HEK293T (cell line): ENCODE results near the gene GOLIM4.

Source experiments
- CTCF ChIA-PET: fragments of 350-600 bp; formaldehyde crosslinking; extraction: SDS; loops from one replicate; lab custom pipeline; 2021; ENCODE audit warnings: antibody characterized with exemption, inconsistent platforms; lab: Yijun Ruan, JAX
- POLR2A ChIA-PET: fragments of 350-600 bp; formaldehyde crosslinking; extraction: SDS; loops from one replicate; lab custom pipeline; 2020; ENCODE audit warnings: antibody characterized with exemption, inconsistent platforms; lab: Yijun Ruan, JAX
- DNase-seq: peaks from one replicate; pipeline ENCODE4 v3.0.0; 2012; ENCODE audit warnings: mixed read lengths; ENCODE audit errors: extremely low spot score
- ARNT ChIP-seq: fragments of 450-650 bp; IDR thresholded peaks from 2 replicates; pipeline ENCODE4 v1.6.1; 2017; ENCODE audit warnings: mild to moderate bottlenecking
- BHLHE40 ChIP-seq: fragments of 450-650 bp; IDR thresholded peaks from 2 replicates; pipeline ENCODE4 v1.6.1; 2016; ENCODE audit warnings: mild to moderate bottlenecking, moderate library complexity, borderline replicate concordance
- CTBP1 ChIP-seq: fragments of 450-650 bp; IDR thresholded peaks from 2 replicates; pipeline ENCODE4 v1.6.1; 2016; ENCODE audit warnings: borderline replicate concordance
- ELF4 ChIP-seq: fragments of 450-650 bp; IDR thresholded peaks from 2 replicates; pipeline ENCODE4 v1.6.1; 2017; ENCODE audit warnings: antibody characterized with exemption
- FOXA1 ChIP-seq: fragments of 450-650 bp; IDR thresholded peaks from 2 replicates; pipeline ENCODE4 v1.6.1; 2016; ENCODE audit warnings: mild to moderate bottlenecking
- FOXK2 ChIP-seq: fragments of 450-650 bp; IDR thresholded peaks from 2 replicates; pipeline ENCODE4 v1.6.1; 2016; ENCODE audit warnings: mild to moderate bottlenecking
- FOXM1 ChIP-seq: fragments of 450-650 bp; IDR thresholded peaks from 2 replicates; pipeline ENCODE4 v1.6.1; 2017; ENCODE audit warnings: mild to moderate bottlenecking, borderline replicate concordance
- HDGF ChIP-seq: fragments of 450-650 bp; IDR thresholded peaks from 2 replicates; pipeline ENCODE4 v1.6.1; 2017; ENCODE audit warnings: antibody characterized with exemption, borderline replicate concordance
- L3MBTL2 ChIP-seq: fragments of 450-650 bp; conservative IDR thresholded peaks from 2 replicates; pipeline ENCODE4 v1.6.1; 2016; ENCODE audit warnings: mild to moderate bottlenecking
- LEF1 ChIP-seq: fragments of 450-650 bp; IDR thresholded peaks from 2 replicates; pipeline ENCODE4 v1.6.1; 2017; ENCODE audit warnings: mild to moderate bottlenecking, borderline replicate concordance
- NFRKB ChIP-seq: fragments of 450-650 bp; IDR thresholded peaks from 2 replicates; pipeline ENCODE4 v1.6.1; 2016; ENCODE audit warnings: mild to moderate bottlenecking, moderate library complexity
- SP1 ChIP-seq: fragments of 450-650 bp; IDR thresholded peaks from 2 replicates; pipeline ENCODE4 v1.6.1; 2017
- SUZ12 ChIP-seq: fragments of 450-650 bp; IDR thresholded peaks from 2 replicates; pipeline ENCODE4 v1.6.1; 2016; ENCODE audit warnings: mild to moderate bottlenecking
- TARDBP ChIP-seq: fragments of 450-650 bp; IDR thresholded peaks from 2 replicates; pipeline ENCODE4 v1.6.1; 2016
- ZNF384 ChIP-seq: fragments of 450-650 bp; IDR thresholded peaks from 2 replicates; pipeline ENCODE4 v1.6.1; 2016
- TF ChIP-seq, protein P1 (sequence below): fragments of 450-650 bp; IDR thresholded peaks from 2 replicates; pipeline ENCODE4 v1.6.1; 2016

Gene GOLIM4

DNA sequence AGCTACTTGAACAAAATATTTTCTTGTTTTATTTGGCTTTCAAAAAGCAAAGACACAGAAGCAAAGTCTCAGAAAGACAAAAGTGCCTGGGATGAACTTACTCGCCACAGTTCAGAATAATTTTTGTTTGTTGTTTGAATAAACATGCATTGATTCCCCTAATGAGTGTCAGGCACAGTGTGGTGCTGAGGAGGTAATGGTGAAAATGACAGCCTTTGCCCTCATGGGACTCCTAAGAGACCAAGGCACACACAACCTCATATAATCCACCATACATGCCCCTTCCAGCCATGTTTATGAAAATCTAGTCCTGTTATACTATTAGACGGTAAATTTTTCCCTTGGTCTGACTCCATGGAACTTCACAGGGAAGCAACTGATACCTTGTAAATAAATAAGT lies 2.5 kb downstream of the GOLIM4 start:
- CTCF ChIA-PET = no interaction called here
- TF ChIP-seq TARDBP (no peak), CTBP1 (no peak), SP1 (no peak), FOXA1 (no peak), FOXM1 (no peak), SUZ12 (no peak), LEF1 (no peak), NFRKB (no peak), ELF4 (no peak), HDGF (no peak), FOXK2 (no peak)
- TF ChIP-seq, protein P1, sequence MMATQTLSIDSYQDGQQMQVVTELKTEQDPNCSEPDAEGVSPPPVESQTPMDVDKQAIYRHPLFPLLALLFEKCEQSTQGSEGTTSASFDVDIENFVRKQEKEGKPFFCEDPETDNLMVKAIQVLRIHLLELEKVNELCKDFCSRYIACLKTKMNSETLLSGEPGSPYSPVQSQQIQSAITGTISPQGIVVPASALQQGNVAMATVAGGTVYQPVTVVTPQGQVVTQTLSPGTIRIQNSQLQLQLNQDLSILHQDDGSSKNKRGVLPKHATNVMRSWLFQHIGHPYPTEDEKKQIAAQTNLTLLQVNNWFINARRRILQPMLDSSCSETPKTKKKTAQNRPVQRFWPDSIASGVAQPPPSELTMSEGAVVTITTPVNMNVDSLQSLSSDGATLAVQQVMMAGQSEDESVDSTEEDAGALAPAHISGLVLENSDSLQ = no peak
- DNase-seq = no peak
- POLR2A ChIA-PET = no interaction called here

DNA sequence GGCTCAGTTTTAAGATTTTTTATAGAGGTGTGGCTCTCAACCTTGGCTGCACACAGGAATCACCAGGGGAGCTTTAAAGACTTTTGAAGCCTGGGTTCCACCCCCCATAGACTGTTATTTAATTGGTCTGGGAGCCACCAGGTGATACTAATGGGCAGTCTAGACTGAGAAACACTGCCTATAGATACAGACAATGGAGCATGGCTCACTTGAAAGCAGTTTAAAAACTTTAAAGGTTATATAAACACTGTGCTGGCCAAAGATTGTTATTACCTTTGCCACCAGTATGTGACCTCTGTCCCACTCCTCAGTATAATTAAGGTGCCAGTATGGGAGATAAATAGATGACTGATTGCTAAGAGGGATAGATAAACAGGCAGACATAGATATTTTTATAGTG lies 3.8 kb downstream of the GOLIM4 start:
- DNase-seq = peak; percentile 21
- TF ChIP-seq, protein P1 = peak; percentile 72
- TF ChIP-seq FOXM1 (no peak), HDGF (no peak), TARDBP (no peak), ARNT (no peak), ZNF384 (no peak), CTBP1 (no peak)
- ChIA-PET CTCF (no interaction called here), POLR2A (no interaction called here)

DNA sequence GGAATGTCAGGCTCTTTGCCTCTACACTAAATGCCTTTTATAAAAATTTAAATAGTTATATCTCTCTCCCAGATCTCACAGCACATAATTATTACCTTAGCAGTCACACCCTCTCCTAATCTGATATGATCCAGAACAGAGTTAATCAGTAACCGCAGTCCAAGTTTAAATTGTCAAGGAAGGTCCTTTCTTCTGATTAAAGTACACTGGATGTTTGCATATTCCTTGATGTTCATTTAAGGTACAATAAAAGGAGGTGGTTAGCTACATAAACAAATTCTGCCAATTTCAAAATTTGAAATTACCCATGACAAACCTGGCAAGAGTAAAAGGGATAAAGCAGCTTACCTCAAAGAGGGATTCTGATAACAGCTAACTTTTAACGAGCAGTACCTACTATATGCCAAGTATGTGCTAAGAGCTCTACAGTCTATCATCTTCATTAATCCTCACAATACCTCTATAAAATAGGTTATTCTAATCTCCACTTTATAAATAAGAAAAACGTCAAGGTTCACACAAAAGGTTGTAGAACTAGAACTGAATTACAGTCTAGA lies 4.3 kb downstream of the GOLIM4 start:
- DNase-seq = no peak
- CTCF ChIA-PET = no interaction called here
- TF ChIP-seq LEF1 (no peak), SUZ12 (no peak), SP1 (no peak), TARDBP (no peak), FOXK2 (no peak), CTBP1 (no peak), NFRKB (no peak), ZNF384 (no peak), L3MBTL2 (no peak), HDGF (no peak), BHLHE40 (no peak), FOXM1 (no peak), FOXA1 (no peak), ARNT (no peak), ELF4 (no peak)
- TF ChIP-seq, protein P1 = no peak
- POLR2A ChIA-PET = no interaction called here

DNA sequence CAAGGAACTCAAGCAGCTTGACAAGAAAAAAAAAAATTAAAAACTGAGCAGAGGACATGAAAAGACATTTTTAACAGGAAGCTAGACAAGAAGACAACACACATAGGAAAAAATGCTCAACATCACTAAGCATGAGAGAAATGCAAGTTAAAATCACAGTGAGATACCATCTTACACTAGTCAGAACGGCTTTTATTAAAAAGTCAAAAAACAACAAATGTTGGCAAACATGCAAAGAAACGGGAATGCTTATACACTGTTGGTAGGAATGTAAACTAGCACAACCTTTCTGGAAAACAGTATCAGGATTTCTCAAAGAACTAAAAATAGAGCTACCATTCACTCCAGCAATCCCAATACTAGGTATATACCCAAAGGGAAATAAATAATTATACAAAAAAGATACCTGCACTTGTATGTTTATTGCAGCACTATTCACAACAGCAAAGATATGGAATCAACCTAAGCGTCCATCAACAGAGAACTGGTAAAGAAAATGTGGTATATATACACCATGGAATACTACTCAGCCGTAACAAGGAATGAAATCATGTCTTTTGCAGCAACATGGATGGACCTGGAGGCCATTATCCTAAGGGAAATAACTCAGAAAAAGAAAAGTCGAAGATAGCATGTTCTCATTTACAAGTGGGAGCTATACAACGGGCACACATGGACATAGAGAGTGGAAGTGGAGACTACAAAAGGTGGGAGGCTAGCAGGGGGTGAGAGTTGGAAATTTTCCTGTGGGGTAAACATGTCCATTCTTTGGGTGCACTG lies 5.2 kb downstream of the GOLIM4 start:
- no peak for DNase-seq
- POLR2A ChIA-PET = no interaction called here
- CTCF ChIA-PET = interaction anchor here (2.4 kb wide), 1 partner anchor 10 kb away, joined by 6 read pairs; no protein-coding TSS in a partner anchor
- TF ChIP-seq FOXA1 = no peak
- TF ChIP-seq, protein P1 = no peak
- no peak for TF ChIP-seq LEF1
- no peak for TF ChIP-seq L3MBTL2
- no peak for TF ChIP-seq SUZ12
- TF ChIP-seq BHLHE40 = no peak
- no peak for TF ChIP-seq NFRKB
- TF ChIP-seq ZNF384 = no peak
- TF ChIP-seq ARNT = no peak
- TF ChIP-seq CTBP1 = no peak
- no peak for TF ChIP-seq FOXK2
- no peak for TF ChIP-seq SP1
- TF ChIP-seq TARDBP = no peak
- TF ChIP-seq FOXM1 = no peak
- no peak for TF ChIP-seq ELF4
- no peak for TF ChIP-seq HDGF

DNA sequence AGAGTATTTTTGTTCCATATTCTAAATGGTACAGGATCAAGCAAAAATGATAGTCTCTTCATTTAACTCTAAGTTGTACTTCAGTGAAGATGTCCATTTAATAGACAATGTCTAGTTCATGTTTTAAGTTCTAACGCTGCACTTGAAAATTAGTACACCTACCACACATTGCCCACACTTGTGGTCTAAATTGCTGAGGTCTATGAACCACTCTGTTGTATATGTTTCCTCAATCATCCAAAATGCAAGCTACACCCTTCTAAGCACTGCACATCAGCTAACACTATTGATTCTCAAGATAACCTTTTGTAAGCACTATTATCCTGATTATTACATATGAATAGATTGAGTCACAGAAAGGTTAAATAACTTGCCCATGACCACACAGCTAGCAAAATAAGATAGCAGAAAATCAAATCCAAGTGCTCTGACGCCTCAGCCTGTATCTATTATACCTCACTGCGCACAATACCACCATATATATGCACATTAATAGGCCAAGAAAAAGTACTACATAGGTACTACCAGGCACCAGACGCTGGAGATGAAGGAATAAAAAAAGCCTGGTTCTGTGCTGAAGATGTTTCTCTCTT lies 6.4 kb downstream of the GOLIM4 start:
- POLR2A ChIA-PET = no interaction called here
- DNase-seq = no peak
- CTCF ChIA-PET = interaction anchor here (2.4 kb wide), 1 partner anchor 9 kb away, joined by 6 read pairs; no protein-coding TSS in a partner anchor
- TF ChIP-seq NFRKB (no peak), FOXA1 (no peak), HDGF (no peak), FOXM1 (no peak), ARNT (no peak), TARDBP (no peak), SUZ12 (no peak), BHLHE40 (no peak), CTBP1 (no peak), SP1 (no peak), LEF1 (no peak), L3MBTL2 (no peak), ELF4 (no peak), ZNF384 (no peak)
- TF ChIP-seq, protein P1 = no peak
